HG02610 (cell line): Measurements from ENCODE around the gene SPATA32.

Source experiments
- ATAC-seq: cut with Tn5 transposase; IDR thresholded peaks from one replicate; pipeline ENCODE4 v1.9.1; 2021; ENCODE audit warnings: mild to moderate bottlenecking, moderate library complexity; ENCODE audit not compliant: unreplicated experiment

SPATA32 gene

GRCh38 chr17:45247429-45248131 lies 14.3 kb downstream of the SPATA32 start:
- ATAC-seq: peak; percentile 86

- ATAC-seq: no peak
These were observed 14.9 kb downstream of the SPATA32 start for GRCh38 chr17:45246861-45247428.

GRCh38 chr17:45246338-45246737 lies 15.6 kb downstream of the SPATA32 start:
- no peak for ATAC-seq

GRCh38 chr17:45244725-45245656 lies 16.9 kb downstream of the SPATA32 start:
- no peak for ATAC-seq

- no peak for ATAC-seq
These were observed 18.1 kb downstream of the SPATA32 start for GRCh38 chr17:45243750-45244149.

GRCh38 chr17:45242029-45242414 lies 19.9 kb downstream of the SPATA32 start:
- no peak for ATAC-seq

GRCh38 chr17:45241328-45242028 lies 20.4 kb downstream of the SPATA32 start:
- ATAC-seq: no peak

- no peak for ATAC-seq
These were observed 21.0 kb downstream of the SPATA32 start for GRCh38 chr17:45240905-45241327.

- no peak for ATAC-seq
These were observed 23.6 kb downstream of the SPATA32 start for GRCh38 chr17:45238155-45238774.

GRCh38 chr17:45237686-45238085 lies 24.2 kb downstream of the SPATA32 start:
- no peak for ATAC-seq

GRCh38 chr17:45236282-45236606 lies 25.6 kb downstream of the SPATA32 start:
- no peak for ATAC-seq

- ATAC-seq: no peak
These were observed 26.2 kb downstream of the SPATA32 start for GRCh38 chr17:45235416-45236281.

GRCh38 chr17:45234641-45235415 lies 27.1 kb downstream of the SPATA32 start:
- ATAC-seq: no peak

- ATAC-seq: no peak
These were observed 28.4 kb downstream of the SPATA32 start for GRCh38 chr17:45233423-45233924.

GRCh38 chr17:45232514-45233422 lies 29.1 kb downstream of the SPATA32 start:
- ATAC-seq: no peak

- no peak for ATAC-seq
These were observed 30.3 kb downstream of the SPATA32 start for GRCh38 chr17:45231481-45232116.

- no peak for ATAC-seq
These were observed 31.0 kb downstream of the SPATA32 start for GRCh38 chr17:45230787-45231480.
